Upper lobe of left lung (tissue), 6 donors: Measurements from ENCODE around the gene ADAM19. TPM values are rescaled to one million over a fixed set of nuclear protein-coding genes. Genes with fewer than 3 reads are reported as not detected.

ENCODE experiments used
- ATAC-seq, 2 donors: fragments of 200-7000 bp; cut with Tn5 transposase; one replicate each; pipeline ENCODE4 v1.9.1; 2022; ENCODE audit warnings: mild to moderate bottlenecking in 2 of 2, moderate library complexity in 2 of 2; ENCODE audit not compliant: low FRiP score in 2 of 2
- DNase-seq, 2 donors: peaks; one replicate each; pipeline ENCODE4 v3.0.0-alpha.2; 2019 to 2020
- H3K27ac ChIP-seq, 4 donors: fragments of 200-600 bp; sonication (generic); one replicate each; pipeline ENCODE4 v1.5.1; 2016 to 2019
- H3K27me3 ChIP-seq, 4 donors: fragments of 200-600 bp; sonication (generic); one replicate each; pipeline ENCODE4 v1.5.1; 2017 to 2019
- H3K36me3 ChIP-seq, 4 donors: fragments of 200-600 bp; sonication (generic); one replicate each; pipeline ENCODE4 v1.5.1; 2016 to 2019
- H3K4me1 ChIP-seq, 4 donors: fragments of 200-600 bp; sonication (generic); one replicate each; pipeline ENCODE4 v1.5.1; 2018 to 2019
- H3K4me3 ChIP-seq, 4 donors: fragments of 200-600 bp; sonication (generic); one replicate each; pipeline ENCODE4 v1.5.1; 2017 to 2019; ENCODE audit warnings: mild to moderate bottlenecking in 2 of 4, moderate library complexity in 1 of 4
- H3K9me3 ChIP-seq, 4 donors: fragments of 200-600 bp; sonication (generic); one replicate each; pipeline ENCODE4 v1.5.1; 2018 to 2019
- EP300 ChIP-seq, 4 donors: sonication (generic); formaldehyde crosslinking; IDR thresholded peaks; one replicate each; pipeline ENCODE4 v1.5.1; 2017; ENCODE audit warnings: antibody characterized with exemption in 4 of 4, control low read depth in 2 of 4
- POLR2A ChIP-seq, 4 donors: fragments of 450-650 bp; IDR thresholded peaks; one replicate each; pipeline ENCODE4 v1.5.1; 2016 to 2017; ENCODE audit warnings: antibody characterized with exemption in 4 of 4, mild to moderate bottlenecking in 2 of 4
- POLR2AphosphoS5 ChIP-seq, 2 donors: sonication (generic); formaldehyde crosslinking; IDR thresholded peaks; one replicate each; pipeline ENCODE4 v1.5.1; 2017; ENCODE audit warnings: antibody characterized with exemption in 2 of 2
- WGBS, 2 donors: methylation state at CpG; one replicate each; pipeline ENCODE4 v1.1.5; 2017 to 2018; 5-methylcytosine and 5-hydroxymethylcytosine counted together
- total RNA-seq, 6 donors: library from RNA; depleted of rRNA in 4 of 6; stranded (reverse); fragments of >200 nt in 4 of 6; gene quantifications; one replicate each; pipeline versions ENCODE4 v1.1.0 to v1.2.1, GENCODE V29; 2016 to 2021
- TF ChIP-seq, protein P1 (sequence below), 6 experiments: fragments of 450-650 bp in 4 of 6; fragments of 200-600 bp in 2 of 6; sonication (generic) in 2 of 6; IDR thresholded peaks; one replicate each; pipeline ENCODE4 v1.5.1; 2016 to 2019; ENCODE audit warnings: antibody characterized with exemption in 6 of 6
- donor health status: DM: no; HTN: no; CAD: no; lungs with moderate emphysema.
- donor health status: DM: no; HTN: yes; CAD: no; lungs with severe emphysema.

The ADAM19 gene
- total RNA-seq, 6 donors from 2014 or later, result 5.5 to 17.0 (median 7.1) TPM

DNA sequence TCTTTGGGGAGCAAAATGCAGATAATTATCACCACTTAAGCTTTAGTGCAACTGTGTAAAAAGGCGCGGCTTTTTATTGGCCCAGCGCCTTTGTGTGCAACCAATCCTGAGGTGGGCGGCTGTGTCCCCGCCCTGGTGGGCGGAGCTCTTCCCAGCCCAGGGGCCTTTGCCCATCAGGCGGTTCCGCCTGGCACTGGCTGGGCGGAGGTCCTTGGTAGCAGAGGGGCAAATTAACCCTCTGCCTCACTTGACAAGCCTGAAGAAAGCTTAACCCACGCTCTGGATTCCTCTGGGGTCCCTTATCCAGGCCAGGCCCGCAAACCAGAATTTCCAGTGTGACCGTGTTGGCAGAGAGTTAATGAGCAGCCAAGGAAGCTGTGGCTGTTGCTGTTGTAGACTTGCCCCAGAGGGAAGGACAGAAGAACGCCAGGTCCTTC, 128.4 kb downstream of the ADAM19 start:
- WGBS, 2 donors, result 70 to 81% methylated on average over 7 of the region's 13 CpGs
- TF ChIP-seq, protein P1, sequence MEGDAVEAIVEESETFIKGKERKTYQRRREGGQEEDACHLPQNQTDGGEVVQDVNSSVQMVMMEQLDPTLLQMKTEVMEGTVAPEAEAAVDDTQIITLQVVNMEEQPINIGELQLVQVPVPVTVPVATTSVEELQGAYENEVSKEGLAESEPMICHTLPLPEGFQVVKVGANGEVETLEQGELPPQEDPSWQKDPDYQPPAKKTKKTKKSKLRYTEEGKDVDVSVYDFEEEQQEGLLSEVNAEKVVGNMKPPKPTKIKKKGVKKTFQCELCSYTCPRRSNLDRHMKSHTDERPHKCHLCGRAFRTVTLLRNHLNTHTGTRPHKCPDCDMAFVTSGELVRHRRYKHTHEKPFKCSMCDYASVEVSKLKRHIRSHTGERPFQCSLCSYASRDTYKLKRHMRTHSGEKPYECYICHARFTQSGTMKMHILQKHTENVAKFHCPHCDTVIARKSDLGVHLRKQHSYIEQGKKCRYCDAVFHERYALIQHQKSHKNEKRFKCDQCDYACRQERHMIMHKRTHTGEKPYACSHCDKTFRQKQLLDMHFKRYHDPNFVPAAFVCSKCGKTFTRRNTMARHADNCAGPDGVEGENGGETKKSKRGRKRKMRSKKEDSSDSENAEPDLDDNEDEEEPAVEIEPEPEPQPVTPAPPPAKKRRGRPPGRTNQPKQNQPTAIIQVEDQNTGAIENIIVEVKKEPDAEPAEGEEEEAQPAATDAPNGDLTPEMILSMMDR (IDR thresholded peaks at IDR 0.05), result no peak
- TF ChIP-seq POLR2A (IDR thresholded peaks at IDR 0.05), result no peak
- TF ChIP-seq POLR2AphosphoS5 (IDR thresholded peaks at IDR 0.05), result no peak
- TF ChIP-seq EP300 (IDR thresholded peaks at IDR 0.05), result no peak
- Histone ChIP-seq H3K4me1 (no peaks in the 10 kb centered on the region), H3K9me3 (no peaks in the 10 kb centered on the region), H3K27ac (no peak overlapping the region), H3K27me3 (no peaks in the 10 kb centered on the region), H3K4me3 (no peak overlapping the region), H3K36me3 (no peaks in the 10 kb centered on the region)
- peak; percentile 35 to 64 for DNase-seq
- ATAC-seq, result peak in 1 of 2 donors; percentile 7

DNA sequence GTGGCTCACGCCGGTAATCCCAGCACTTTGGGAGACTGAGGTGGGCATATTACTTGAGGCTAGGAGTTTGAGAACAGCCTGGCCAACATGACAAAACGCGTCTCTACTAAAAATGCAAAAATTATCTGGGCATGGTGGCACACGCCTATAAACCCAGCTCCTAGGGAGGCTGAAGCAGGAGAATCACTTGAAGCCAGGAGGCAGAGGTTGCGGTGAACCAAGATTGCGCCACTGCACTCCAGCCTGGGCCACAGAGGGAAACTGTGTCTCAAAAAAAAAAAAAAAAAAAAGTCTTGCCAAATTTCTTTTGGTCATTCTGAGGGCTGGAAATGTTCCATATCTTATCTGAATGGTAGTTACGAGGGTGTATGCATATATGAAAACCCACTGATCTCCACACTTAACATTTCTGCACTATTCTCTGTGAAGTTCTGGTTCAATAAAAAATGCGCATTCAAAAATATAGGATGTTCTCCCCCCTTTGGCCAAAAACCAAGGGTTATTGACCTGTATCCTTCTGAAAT, 129.1 kb downstream of the ADAM19 start:
- Histone ChIP-seq H3K9me3 (no peaks in the 10 kb centered on the region), H3K4me1 (no peaks in the 10 kb centered on the region), H3K4me3 (no peak overlapping the region), H3K27me3 (no peaks in the 10 kb centered on the region), H3K27ac (no peak overlapping the region), H3K36me3 (no peaks in the 10 kb centered on the region)
- TF ChIP-seq POLR2A (IDR thresholded peaks at IDR 0.05) (no peak), EP300 (IDR thresholded peaks at IDR 0.05) (no peak), POLR2AphosphoS5 (IDR thresholded peaks at IDR 0.05) (no peak)
- TF ChIP-seq, protein P1 (IDR thresholded peaks at IDR 0.05), result no peak
- no peak for DNase-seq
- no peak for ATAC-seq
- WGBS, 2 donors, result 82 to 86% methylated on average over 9 of the region's 9 CpGs

DNA sequence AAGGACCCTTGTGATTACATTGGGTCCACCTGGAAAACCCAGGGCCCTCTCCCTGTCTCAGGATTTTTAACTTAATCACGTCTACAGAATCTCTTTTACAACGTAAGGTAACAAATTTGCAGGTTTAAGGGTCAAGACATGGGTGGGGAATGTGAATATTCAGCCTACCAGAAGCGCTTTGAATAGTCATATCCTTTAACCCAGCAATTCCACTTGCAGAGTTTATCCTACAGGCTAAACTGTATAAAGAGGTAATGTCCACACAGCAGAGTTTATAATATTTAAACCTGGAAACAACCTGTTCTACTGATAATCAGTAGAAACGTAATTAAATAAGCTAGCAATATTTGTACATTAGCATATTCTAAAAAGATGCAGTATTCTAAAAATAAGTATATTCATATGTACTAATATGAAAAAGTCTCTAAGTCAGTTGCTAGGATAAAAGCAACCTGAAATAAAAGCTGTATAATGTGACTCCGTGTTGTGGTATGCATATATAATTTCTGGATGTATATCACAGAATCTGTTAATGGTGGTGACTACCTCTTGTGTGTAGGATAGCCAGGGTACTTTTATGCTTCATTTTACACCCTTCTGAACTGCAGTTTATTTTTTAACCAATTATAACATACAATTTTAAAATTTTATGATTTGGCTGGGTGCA, 129.7 kb downstream of the ADAM19 start:
- Histone ChIP-seq H3K36me3 (no peaks in the 10 kb centered on the region), H3K4me1 (no peaks in the 10 kb centered on the region), H3K27ac (no peak overlapping the region), H3K4me3 (no peak overlapping the region), H3K9me3 (no peaks in the 10 kb centered on the region), H3K27me3 (no peaks in the 10 kb centered on the region)
- DNase-seq (no peak), ATAC-seq (no peak)
- WGBS, 2 donors, result 94 to 97% methylated on average over 5 of the region's 5 CpGs
- TF ChIP-seq, protein P1 (IDR thresholded peaks at IDR 0.05), result no peak
- no peak for TF ChIP-seq POLR2AphosphoS5 (IDR thresholded peaks at IDR 0.05)
- no peak for TF ChIP-seq EP300 (IDR thresholded peaks at IDR 0.05)
- TF ChIP-seq POLR2A (IDR thresholded peaks at IDR 0.05), result no peak

DNA sequence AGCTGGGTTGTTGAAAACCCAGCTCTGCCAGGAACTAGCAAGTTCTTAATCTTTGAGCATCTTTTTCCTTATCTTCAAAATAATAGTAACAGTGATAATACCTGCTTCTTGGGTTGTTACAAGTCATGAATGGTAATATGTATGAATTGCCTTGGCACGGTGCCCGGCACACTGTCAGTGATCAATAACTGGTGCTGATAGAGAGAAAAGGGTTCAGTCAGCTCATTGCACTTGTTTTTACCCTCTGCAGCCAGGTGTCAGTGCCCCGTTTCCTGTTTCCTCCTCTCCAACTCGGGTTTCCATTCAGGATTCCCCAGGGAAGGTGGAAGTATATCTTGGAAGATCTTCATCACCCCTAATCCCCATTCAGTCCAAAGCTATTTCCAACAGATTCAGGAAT, 131.4 kb downstream of the ADAM19 start:
- Histone ChIP-seq H3K9me3 (no peaks in the 10 kb centered on the region), H3K4me1 (no peaks in the 10 kb centered on the region), H3K27ac (no peak overlapping the region), H3K27me3 (no peaks in the 10 kb centered on the region), H3K36me3 (no peaks in the 10 kb centered on the region), H3K4me3 (no peak overlapping the region)
- no peak for ATAC-seq
- 71 to 74% methylated on average over 4 of the region's 4 CpGs for WGBS, 2 donors
- no peak for TF ChIP-seq POLR2AphosphoS5 (IDR thresholded peaks at IDR 0.05)
- no peak for TF ChIP-seq EP300 (IDR thresholded peaks at IDR 0.05)
- TF ChIP-seq POLR2A (IDR thresholded peaks at IDR 0.05), result no peak
- TF ChIP-seq, protein P1 (IDR thresholded peaks at IDR 0.05), result no peak
- DNase-seq, result no peak
